Stimulated activated CD4-positive, alpha-beta T cell treated with anti-CD3 and anti-CD28 coated beads, Interleukin-15, amount 100 ng/mL, for 1 hour (primary cell): Measurements from ENCODE around the gene ITGAV.

Source experiments
- DNase-seq, 2 donors: peaks; one replicate each; pipeline ENCODE4 v3.0.0-alpha.2; 2020; ENCODE audit warnings: low read depth in 1 of 2, low spot score in 1 of 2

ITGAV gene

DNA sequence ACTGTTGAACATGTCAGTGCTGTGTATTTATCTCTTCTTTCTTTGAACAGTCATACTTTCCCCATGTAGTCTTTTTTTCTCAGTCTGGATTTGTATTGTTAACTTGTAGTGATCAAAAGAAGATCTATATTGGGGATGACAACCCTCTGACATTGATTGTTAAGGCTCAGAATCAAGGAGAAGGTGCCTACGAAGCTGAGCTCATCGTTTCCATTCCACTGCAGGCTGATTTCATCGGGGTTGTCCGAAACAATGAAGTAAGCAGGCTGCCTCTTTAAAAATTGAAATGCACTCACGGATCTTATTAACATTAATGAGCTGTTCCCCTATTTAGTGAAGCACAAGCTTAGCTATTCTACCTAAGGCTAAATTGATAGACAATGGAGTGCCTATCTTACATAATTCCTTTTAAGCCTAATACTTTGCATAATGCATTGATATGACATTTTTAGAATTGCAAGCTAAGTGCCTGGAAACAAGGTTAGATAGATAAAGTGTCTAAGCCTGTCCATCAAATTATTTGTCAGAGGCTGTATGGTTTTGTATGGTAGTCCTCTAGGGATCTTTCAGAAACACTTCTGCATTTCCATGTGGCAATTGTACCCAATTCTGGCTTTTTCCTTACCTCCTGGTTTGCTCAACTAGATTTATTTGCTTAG lies 74.7 kb downstream of the ITGAV start:
- no peak for DNase-seq

DNA sequence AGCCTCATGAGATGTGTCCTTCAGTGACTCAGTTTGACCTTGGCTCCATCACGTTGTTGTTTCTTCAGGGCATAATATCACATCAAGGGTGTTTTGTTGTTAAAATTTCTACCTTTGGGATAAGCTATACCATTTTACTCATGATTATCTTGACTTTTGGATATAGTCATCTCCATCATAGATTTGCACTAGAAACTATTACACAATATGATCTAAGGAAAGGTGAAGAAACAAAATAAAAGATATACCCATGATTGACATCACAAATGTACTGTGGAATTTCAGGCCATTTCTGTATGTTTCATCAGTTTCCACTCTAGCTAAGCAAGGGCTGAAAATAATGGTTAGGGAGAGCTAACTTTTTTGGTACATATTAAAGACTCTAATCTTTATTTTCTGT lies 79.3 kb downstream of the ITGAV start:
- no peak for DNase-seq

DNA sequence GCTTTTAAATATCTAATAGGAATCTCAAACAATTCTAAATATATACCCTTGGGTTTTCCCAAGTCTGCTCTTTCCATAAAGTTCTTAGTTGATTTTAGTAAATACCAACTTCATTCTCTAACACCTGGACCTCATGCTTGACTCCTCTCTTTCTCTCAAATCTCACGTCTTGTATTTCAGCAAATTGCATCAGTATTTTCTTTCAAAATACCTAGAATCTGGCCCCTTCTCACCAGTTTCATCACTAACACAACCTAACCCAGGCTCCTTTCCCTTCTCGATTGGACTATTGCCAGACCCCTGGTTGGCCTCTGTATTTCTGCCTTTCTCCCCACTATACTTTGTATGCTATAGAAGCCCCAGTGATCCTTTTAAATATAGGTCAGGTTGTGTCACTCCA lies 81.0 kb downstream of the ITGAV start:
- no peak for DNase-seq

DNA sequence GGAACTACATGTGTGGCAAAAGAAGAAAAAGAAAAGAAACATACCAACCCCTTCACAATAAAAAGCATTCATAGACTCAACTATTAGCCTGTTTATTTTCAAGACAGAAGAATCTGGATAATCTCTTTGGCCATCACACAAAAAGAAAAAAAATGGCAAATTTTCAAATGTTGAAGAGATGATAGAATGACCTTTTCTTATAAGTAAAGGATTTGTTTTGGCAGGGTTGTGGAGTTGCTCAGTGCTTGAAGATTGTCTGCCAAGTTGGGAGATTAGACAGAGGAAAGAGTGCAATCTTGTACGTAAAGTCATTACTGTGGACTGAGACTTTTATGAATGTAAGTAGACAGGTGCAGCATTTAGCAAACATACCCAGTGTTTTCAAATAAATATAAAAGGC lies 85.5 kb downstream of the ITGAV start:
- DNase-seq: no peak

DNA sequence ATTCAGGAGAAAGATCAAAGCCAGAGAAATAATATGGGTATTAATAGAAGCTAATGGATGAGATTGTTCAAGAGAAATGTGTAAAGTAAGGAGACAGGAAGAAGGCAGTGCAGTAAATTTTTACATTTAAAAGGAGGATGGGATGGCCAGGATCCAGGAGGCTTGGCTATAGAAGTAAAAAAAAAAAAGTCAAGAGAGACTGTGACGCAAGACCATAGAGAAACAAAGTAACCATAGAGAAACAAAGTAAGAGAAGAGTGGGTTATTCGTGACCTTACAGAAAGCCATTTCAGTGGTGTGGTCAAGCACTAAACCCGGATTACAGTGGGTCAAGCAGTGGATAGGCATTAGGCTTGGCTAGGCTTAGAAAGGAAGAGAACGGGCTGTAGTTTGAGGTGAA lies 93.5 kb downstream of the ITGAV start:
- no peak for DNase-seq

DNA sequence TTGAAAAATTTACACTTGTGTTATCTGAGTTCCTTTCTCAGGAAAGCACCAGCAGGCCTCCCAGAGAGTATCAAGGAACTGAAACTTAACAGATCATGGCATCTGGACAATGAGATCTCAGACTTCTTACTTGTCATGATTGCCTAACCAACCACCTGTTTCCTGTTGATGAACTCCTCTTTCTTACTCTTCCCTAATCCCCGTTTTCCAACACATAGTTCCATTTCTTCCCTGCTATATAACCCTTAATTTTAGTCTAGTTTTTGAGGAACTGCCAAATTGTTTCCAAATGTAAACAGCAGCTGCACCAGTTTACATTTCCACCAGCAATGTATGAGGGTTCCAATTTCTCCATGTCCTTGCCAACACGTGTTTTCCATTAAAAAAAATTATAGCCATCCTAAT lies 98.0 kb downstream of the ITGAV start:
- DNase-seq: no peak

DNA sequence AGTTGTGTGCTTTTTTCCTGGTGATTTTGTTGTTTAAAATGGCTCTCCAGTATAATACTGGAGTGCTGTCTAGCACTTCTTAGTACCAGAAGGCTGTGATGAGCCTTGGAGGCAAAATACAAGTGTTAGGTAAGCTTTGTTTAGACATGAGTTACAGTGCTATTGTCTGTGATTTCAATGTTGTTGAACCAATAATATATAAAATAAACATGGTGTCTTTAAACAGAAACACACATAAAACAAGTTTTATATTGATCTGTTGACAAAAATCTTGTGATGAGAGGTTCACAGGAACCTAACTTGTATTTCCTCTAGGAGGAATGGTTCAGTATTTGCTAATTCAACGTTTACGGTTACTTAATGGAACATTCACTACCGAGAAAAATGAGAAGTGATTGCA lies 99.0 kb downstream of the ITGAV start:
- DNase-seq: no peak

DNA sequence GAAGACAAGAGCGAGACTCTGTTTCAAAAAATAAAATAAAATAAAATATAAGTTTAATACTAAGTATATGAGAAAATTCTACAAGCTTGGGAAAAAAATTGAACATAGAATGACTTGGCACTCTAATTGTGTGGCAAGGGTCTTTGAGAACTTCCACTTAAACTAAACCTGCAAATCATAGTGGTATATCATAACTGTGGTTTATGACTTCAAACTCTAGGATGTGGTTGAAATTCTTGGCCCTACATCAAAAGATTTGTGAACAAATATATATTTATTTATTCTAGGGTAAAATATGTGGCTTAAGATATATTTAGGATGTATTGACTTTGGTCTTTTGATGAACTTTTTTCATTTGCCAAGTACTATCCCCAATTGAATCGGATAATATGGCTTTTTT lies 100.9 kb downstream of the ITGAV start:
- no peak for DNase-seq

DNA sequence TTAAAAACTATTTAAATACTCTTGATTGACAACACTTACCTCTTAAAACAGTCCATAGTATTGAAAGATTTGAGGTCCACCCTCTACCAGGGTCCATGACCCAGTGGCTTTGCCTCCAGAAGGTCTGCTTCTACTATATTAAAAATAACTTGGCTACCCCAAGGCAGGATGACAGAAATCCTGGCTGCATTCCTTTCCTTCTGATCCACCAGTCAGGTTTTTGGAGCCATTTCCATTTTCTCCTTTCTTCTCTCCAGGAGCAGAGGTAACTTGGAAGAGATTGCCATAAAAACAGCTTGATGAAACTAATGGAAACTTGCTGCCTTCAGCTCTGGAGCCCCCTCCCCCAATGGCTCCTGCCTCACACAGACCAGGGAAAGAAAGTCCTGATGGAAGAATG lies 101.4 kb downstream of the ITGAV start:
- DNase-seq: no peak

DNA sequence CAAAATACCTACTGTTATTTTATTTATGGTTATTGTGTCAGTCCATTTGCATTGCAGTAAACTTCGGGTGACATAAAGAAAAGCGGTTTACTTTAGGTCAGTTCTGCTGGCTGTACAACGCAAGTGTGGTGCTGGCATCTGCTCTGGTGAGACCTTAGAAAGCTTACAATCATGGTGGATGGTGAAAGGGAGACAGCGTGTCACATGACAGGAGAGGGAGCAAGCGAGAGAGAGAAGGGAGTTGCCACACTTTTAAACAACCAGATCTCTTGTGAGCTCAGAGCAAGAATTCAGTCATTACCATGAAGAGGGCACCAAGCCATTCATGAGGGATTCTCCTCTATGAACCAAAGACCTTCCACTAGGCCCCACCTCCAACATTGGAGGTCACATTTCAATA lies 102.0 kb downstream of the ITGAV start:
- no peak for DNase-seq

DNA sequence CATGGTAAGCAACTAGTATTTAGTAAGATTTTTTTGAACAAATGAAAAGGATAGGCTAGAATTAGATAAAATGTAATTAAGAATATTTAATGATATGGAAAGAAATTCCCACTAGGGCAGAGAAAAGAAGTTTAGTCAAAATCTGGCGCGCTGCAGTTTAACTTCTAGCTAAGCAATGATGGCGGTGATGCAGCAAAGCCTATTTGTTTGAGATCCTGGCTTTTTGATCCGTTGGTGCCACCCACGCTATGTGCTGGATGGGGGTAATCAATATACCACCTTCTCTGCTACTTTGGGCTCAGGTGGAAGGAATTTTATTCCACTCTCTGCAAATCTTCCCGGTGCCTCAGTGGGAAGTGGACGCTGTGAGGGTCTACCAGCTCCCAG lies 103.6 kb downstream of the ITGAV start:
- no peak for DNase-seq

DNA sequence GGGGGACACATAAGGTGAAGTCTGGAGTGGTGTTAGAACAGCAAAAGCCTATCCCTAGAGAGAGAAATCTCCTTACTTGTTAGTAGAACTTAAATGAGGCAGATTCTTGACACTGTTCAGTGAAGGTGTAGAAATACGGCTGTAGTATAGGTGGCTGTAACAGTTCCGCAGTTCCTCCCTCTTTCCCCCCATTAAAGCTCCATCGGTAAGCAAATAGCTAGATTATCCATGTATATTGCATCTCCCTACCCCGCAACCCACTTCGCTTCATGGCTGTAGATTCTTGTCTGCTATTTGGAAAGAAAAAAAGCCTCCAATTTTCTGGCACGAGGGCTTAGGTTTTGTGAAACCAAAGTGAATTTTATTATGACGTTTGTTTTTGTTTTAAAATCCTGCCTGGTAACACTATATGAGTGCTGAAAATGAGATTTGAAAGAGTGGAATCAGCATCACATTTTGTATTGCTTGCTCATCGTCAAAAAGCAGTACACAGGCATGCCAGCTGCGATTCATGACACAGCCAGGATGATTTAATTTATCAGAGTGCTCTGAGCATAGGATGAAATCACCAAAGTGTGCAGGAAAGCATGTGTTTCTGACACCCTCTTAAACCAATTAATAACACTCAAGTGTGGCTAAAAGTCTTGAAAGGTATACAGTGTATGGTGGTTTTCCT lies 105.4 kb downstream of the ITGAV start:
- DNase-seq: no peak

DNA sequence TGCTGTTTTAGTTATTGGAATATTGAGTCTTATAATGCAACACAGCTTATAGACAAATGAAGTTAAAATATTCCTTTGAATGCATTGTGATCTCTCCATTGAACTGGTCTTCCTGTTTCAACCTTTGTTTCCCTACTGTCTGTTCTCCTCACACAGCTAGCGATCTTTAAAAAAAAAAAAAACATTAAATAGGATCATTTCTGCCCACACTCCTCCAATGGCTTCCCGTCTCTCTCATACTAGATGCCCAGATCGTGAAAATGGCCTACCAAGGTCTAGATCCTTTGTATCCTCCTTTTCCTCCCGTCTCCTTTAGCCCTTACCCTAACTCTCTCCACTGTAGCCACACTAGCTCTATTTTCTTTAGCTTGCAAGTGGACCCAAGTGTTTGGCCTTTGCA lies 106.4 kb downstream of the ITGAV start:
- no peak for DNase-seq

DNA sequence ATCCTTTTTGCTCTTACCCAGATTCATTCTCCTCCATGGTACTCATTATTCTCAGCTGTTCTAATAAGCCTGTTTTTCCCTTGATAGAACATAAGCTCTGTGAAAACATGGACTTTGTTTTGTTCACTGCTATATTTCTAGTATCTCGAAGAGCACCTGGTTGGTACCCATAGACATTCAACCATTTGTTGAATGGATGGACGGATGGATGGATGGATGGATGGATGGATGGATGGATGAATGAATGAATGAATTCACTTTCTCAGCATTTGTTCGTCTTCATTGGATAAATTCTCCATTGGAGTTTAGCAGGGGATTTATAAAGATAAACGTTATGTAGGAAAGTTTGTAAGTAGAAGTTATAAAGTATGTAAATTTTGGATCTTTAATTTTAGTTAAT lies 106.9 kb downstream of the ITGAV start:
- DNase-seq: no peak

DNA sequence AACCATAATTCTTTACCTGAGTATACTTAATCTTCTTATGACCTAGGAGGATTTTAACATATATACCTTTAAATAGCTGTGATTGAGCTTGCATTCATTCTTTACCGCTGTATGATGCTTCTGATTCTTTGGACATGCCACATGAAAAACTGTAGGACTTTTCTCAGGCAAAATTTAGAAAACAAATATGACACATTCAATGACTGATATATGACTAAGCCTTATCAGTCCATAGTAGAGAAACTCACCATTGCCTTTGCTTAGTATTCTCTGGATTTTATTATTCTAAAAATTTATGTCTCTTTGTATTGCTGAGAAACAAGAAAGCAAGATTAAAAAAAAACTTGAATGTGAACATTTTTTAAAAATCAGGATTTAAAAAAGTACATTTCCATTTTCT lies 107.7 kb downstream of the ITGAV start:
- no peak for DNase-seq

DNA sequence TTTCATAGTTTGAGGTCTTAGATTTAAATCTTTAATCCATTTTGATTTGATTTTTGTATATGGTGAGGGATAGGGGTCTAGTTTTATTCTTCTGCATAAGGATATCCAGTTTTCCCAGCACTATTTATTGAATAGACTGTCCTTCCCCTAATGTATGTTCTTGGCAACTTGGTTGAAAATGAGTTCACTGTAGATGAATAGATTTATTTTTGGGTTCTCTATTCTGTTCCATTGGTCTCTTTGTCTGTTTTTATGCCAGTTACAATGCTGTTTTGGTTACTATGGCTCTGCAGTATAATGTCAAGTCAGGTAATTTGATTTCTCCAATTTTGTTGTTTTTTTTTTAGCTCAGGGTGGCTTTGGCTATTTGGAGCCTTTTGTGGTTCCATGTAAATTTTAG lies 109.9 kb downstream of the ITGAV start:
- no peak for DNase-seq

DNA sequence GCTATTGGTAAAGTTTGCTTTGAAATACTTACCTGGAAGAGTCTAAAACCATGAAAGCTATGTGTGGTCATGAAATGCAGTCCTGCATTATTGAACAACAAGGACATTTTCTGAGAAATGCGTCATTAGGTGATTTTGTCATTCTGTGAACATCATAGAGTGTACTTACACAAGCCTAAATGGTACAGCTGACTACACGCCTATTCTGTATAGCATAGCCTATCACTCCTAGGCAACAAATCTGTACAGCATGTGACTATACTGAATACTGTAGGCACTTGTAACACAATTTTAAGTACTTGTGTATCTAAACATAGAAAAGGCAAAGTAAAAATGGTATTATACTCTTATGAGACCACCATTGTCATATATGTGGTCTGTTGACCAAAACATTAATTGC lies 112.2 kb downstream of the ITGAV start:
- no peak for DNase-seq

DNA sequence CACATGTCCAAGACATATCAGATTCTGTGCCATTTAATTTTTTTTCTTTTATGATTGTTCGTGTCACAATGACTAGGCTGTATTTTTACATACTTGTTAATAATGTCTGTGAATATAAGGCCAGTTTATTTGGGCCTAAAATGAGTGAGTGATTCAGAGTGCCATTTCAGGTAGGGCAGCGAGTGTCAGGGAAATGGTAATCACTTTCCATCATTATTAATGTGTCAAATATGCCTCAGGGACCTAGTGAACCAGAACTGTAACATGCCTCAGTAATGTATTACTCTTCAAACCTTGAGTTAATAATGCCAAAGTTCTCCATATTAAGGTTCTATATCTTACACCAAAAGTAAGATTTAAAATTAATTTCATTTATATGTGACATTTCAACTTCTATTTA lies 112.6 kb downstream of the ITGAV start:
- DNase-seq: no peak

DNA sequence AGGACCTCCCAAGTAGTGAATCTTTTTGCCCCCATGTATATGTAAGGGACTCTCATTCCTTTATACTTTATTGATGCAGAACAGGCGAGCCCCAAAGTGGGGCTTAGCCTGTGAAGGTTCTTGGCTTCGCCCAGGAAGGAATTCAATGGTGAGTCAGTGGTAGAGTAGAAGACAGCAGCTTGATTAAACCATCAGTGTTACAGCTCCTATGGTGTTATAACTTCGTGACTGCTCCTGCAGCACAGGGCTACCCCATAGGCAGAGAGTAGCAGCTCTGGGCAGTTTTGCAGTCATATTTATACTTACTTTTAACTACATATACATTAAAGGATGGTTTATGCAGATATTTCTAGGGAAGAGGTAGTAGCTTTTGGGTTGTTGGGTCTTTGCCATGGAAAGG lies 115.0 kb downstream of the ITGAV start:
- DNase-seq: no peak

DNA sequence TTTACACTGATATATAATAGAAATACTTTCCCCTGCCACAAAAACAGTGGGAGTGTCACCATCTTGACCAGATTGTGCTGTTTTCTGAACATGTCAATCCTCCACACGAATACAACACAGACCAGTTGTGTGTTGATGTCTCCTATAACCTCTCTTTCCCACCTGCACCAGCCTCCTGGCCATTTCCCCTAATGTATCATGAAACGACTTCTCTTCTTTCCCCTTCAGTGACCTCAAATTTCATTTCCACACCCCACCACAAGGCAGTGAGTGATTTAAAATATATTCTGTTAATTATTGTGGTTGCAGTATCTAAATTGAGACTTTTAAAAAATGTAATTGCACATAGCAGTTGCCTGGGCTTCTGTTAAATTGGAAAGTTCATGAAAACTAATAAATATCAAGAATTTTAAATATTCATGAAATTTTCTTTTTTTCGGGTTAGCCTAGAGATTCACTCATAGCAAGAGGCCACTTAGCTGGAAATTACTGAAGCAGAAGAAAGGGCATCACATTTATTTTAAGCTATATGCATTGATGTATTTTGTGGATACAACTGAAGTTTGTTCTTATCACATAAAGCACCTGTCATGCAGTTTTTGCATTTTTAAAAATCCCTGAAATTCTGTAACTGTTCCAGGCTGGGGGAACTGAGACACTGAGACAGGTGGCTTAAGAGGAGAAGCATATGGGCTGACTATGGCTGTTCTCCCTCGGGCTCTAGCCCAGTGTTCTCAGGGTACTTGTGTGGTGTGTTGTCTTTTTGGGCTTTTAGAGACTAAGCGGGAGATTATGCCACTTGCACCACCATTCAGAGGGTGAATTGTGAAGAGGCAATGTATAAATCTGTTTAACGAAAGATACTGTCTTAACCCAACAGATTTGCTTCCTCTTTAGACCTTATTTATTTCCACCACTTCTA lies 119.9 kb downstream of the ITGAV start:
- DNase-seq: no peak

DNA sequence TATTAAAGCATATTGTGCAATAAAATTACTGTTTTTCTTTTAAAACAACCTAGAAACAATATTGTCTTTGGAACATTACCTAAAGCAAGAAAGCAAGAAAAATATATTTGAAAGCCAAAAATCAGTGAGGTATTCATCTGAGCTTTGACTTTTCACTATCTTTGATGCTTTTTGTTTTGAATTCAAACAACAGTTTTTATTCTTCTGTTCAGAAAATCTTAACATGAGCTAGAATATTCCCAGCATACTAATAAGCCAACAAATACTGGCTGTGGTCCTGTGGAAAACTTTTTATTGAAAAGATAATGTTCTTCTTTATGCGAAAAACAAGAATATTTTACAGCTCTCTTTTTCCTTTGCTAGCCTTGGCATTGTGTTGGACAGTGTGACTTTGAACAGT lies 123.8 kb downstream of the ITGAV start:
- no peak for DNase-seq

DNA sequence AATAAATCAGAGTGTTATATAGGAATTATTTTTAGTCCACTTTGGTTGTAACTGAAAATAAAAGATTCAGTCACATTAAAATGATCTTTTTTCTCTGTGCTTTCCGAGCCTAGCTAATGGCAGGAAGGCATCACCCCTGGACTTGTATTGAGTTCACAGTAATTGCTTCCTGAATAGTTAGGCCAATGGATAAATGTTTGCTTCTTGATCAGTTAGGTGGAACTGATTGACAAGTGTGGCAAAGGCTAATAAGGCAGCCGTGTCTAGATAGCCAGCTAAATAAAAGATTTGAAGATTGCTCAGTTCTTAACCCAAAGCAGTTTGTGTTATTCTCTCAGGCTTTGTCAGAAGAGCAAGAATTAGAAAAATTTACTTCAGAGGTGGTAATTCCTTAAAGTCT lies 124.8 kb downstream of the ITGAV start:
- no peak for DNase-seq
